ENCODE measurements around the gene TSHZ2.

GRCh38 chr20:53159160-53159559 is 187.0 kb downstream of the TSHZ2 start:
- TF ChIP-seq FOS (IDR thresholded peaks at IDR 0.05; ENCODE audit: borderline replicate concordance, insufficient read depth, low read length) (no peak), GATA2 (IDR thresholded peaks at IDR 0.05; ENCODE audit: insufficient read depth, insufficient read length, low read depth, low read length) (no peak)
- TF ChIP-seq, protein P1, sequence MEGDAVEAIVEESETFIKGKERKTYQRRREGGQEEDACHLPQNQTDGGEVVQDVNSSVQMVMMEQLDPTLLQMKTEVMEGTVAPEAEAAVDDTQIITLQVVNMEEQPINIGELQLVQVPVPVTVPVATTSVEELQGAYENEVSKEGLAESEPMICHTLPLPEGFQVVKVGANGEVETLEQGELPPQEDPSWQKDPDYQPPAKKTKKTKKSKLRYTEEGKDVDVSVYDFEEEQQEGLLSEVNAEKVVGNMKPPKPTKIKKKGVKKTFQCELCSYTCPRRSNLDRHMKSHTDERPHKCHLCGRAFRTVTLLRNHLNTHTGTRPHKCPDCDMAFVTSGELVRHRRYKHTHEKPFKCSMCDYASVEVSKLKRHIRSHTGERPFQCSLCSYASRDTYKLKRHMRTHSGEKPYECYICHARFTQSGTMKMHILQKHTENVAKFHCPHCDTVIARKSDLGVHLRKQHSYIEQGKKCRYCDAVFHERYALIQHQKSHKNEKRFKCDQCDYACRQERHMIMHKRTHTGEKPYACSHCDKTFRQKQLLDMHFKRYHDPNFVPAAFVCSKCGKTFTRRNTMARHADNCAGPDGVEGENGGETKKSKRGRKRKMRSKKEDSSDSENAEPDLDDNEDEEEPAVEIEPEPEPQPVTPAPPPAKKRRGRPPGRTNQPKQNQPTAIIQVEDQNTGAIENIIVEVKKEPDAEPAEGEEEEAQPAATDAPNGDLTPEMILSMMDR (IDR thresholded peaks at IDR 0.05; ENCODE audit: extremely low read depth in 1 of 2, insufficient read depth in 1 of 2, low read depth in 1 of 2, low read length in 2 of 2): no peak
